IMR-90 (cell line): ENCODE results near the gene PPP1R2. TPM values are rescaled to one million over a fixed set of nuclear protein-coding genes. Genes with fewer than 3 reads are reported as not detected.

Experiments used
- ATAC-seq: fragments of 200-7000 bp; cut with Tn5 transposase; 2 replicates; pipeline ENCODE4 v1.9.1; 2020; ENCODE audit warnings: low read depth, mild to moderate bottlenecking, moderate library complexity
- BruUV-seq: library from RNA; stranded (reverse); fragments of 400-500 nt; replicated peaks from 2 replicates; lab custom pipeline; 2021; lab: Mats Ljungman, UMichigan
- CTCF ChIA-PET: fragments of 300-600 bp; formaldehyde crosslinking; extraction: SDS; loops from one replicate; lab custom pipeline; 2021; ENCODE audit warnings: antibody characterized with exemption; lab: Yijun Ruan, JAX
- POLR2A ChIA-PET: fragments of 300-600 bp; sonication (Branson Sonifier 250); formaldehyde crosslinking; loops from one replicate; lab custom pipeline; 2022; ENCODE audit warnings: antibody characterized with exemption; ENCODE audit not compliant: unreplicated experiment; lab: Charles Lee
- DNase-seq: peaks from one replicate; pipeline ENCODE4 v3.0.0; 2013
- H2AFZ ChIP-seq: replicated peaks from 2 replicates; pipeline ENCODE3; 2013; ENCODE audit warnings: low read length, mild to moderate bottlenecking; ENCODE audit not compliant: poor library complexity
- H2AK5ac ChIP-seq: 2 replicates; pipeline ENCODE4 v1.6.1; 2013; ENCODE audit warnings: low read depth, low read length, inconsistent platforms
- H2AK9ac ChIP-seq: replicated peaks from 2 replicates; pipeline ENCODE3; 2013; ENCODE audit warnings: mild to moderate bottlenecking, low read depth, low read length, moderate library complexity; ENCODE audit not compliant: poor library complexity
- H2BK120ac ChIP-seq: 2 replicates; pipeline ENCODE4 v1.6.1; 2013; ENCODE audit warnings: low read depth, low read length, inconsistent platforms
- H2BK15ac ChIP-seq: 3 replicates; pipeline ENCODE4 v1.6.1; 2013; ENCODE audit warnings: low read depth, low read length, inconsistent platforms
- H2BK20ac ChIP-seq: 2 replicates; pipeline ENCODE4 v1.6.1; 2013; ENCODE audit warnings: low read depth, mild to moderate bottlenecking, inconsistent platforms, low read length, moderate library complexity
- H2BK5ac ChIP-seq: 2 replicates; pipeline ENCODE4 v1.6.1; 2013; ENCODE audit warnings: mild to moderate bottlenecking, low read depth, low read length, inconsistent platforms; ENCODE audit not compliant: poor library complexity, severe bottlenecking
- H3K14ac ChIP-seq: replicated peaks from 2 replicates; pipeline ENCODE4 v1.6.1; 2013; ENCODE audit warnings: low read depth, low read length, inconsistent platforms
- H3K18ac ChIP-seq: 2 replicates; pipeline ENCODE4 v1.6.1; 2013; ENCODE audit warnings: low read depth, low read length, control low read depth
- H3K23ac ChIP-seq: 2 replicates; pipeline ENCODE4 v1.6.1; 2013; ENCODE audit warnings: low read depth, low read length, inconsistent platforms
- H3K27ac ChIP-seq: 2 replicates; pipeline ENCODE4 v1.5.1; 2013; ENCODE audit warnings: mild to moderate bottlenecking, control low read depth, low read length; ENCODE audit not compliant: insufficient read depth
- H3K27me3 ChIP-seq: 2 replicates; pipeline ENCODE4 v1.6.1; 2013; ENCODE audit warnings: low read length; ENCODE audit not compliant: control insufficient read depth, insufficient read depth
- H3K36me3 ChIP-seq: 2 replicates; pipeline ENCODE4 v1.6.1; 2013; ENCODE audit warnings: low read length, mixed read lengths; ENCODE audit not compliant: control insufficient read depth, insufficient read depth
- H3K4ac ChIP-seq: 2 replicates; pipeline ENCODE4 v1.6.1; 2013; ENCODE audit warnings: low read depth, low read length, inconsistent platforms
- H3K4me1 ChIP-seq: 2 replicates; pipeline ENCODE4 v1.6.1; 2013; ENCODE audit warnings: low read length, mixed read lengths; ENCODE audit not compliant: control insufficient read depth, insufficient read depth
- H3K4me2 ChIP-seq: 2 replicates; pipeline ENCODE4 v1.6.1; 2013; ENCODE audit warnings: low read depth, mild to moderate bottlenecking, control low read depth, low read length, moderate library complexity
- H3K4me3 ChIP-seq: 2 replicates; pipeline ENCODE4 v1.5.1; 2013; ENCODE audit warnings: low read depth, mild to moderate bottlenecking, control low read depth, low read length, moderate library complexity; ENCODE audit not compliant: insufficient read depth
- H3K56ac ChIP-seq: 2 replicates; pipeline ENCODE4 v1.6.1; 2013; ENCODE audit warnings: low read length, inconsistent platforms; ENCODE audit not compliant: insufficient read depth; ENCODE audit errors: extremely low read depth
- H3K79me1 ChIP-seq, 2 experiments: 2 replicates each; pipeline ENCODE4 v1.6.1; 2013; ENCODE audit warnings: low read length in 2 of 2, inconsistent platforms in 1 of 2, low read depth in 1 of 2
- H3K9ac ChIP-seq: 2 replicates; pipeline ENCODE4 v1.6.1; 2013; ENCODE audit warnings: low read depth, low read length, control low read depth
- H3K9me1 ChIP-seq: 2 replicates; pipeline ENCODE4 v1.6.1; 2013; ENCODE audit warnings: low read length, inconsistent platforms; ENCODE audit not compliant: insufficient read depth
- H3K9me3 ChIP-seq: 2 replicates; pipeline ENCODE4 v1.6.1; 2013; ENCODE audit warnings: low read length; ENCODE audit not compliant: control insufficient read depth, insufficient read depth
- H4K20me1 ChIP-seq: 2 replicates; pipeline ENCODE4 v1.6.1; 2013; ENCODE audit warnings: low read length, inconsistent platforms; ENCODE audit not compliant: insufficient read depth
- H4K5ac ChIP-seq: 2 replicates; pipeline ENCODE4 v1.6.1; 2013; ENCODE audit warnings: mild to moderate bottlenecking, low read depth, low read length, control low read depth
- H4K8ac ChIP-seq, 2 experiments: 2 replicates each; pipeline ENCODE4 v1.6.1; 2013; ENCODE audit warnings: low read depth in 2 of 2, low read length in 2 of 2, control low read depth in 1 of 2, inconsistent platforms in 1 of 2
- H4K91ac ChIP-seq: 2 replicates; pipeline ENCODE4 v1.6.1; 2013; ENCODE audit warnings: low read depth, low read length, inconsistent platforms; ENCODE audit not compliant: insufficient read depth
- CHD1 ChIP-seq: IDR thresholded peaks from 2 replicates; pipeline ENCODE4 v1.6.1; 2012; ENCODE audit warnings: low read depth, low read length, improper control_type of control experiment
- MAFK ChIP-seq: IDR thresholded peaks from 2 replicates; pipeline ENCODE4 v1.6.1; 2012; ENCODE audit warnings: low read depth, low read length, improper control_type of control experiment
- WGBS, 2 experiments: methylation state at CpG; one replicate each; pipeline versions ENCODE4 v1.1.5 to v1.1.7; 2013; ENCODE audit warnings: missing lambda C conversion rate in 2 of 2; ENCODE audit not compliant: insufficient read length in 1 of 2; ENCODE audit errors: extremely low coverage in 2 of 2; 5-methylcytosine and 5-hydroxymethylcytosine counted together
- dilution Hi-C: fragments of 300-500 bp; cut with HindIII; formaldehyde crosslinking; loops from one replicate; pipeline ENCODE4 v1.14.3; 2018; ENCODE audit warnings: low sequenced_read_pairs; ENCODE audit not compliant: unreplicated experiment
- in situ Hi-C: fragments of 300-500 bp; cut with MboI; formaldehyde crosslinking; loops from 3 replicates; pipeline ENCODE4 v1.14.3; 2019; ENCODE audit warnings: low sequenced_read_pairs, inconsistent platforms, mixed read lengths
- intact Hi-C: fragments of 100-400 bp; cut with micrococcal nuclease; formaldehyde crosslinking; loops from 2 replicates; pipeline ENCODE4 v1.10.0; 2022
- polyA plus RNA-seq, 3 experiments: library from polyadenylated mRNA; depleted of rRNA; stranded (reverse); fragments of >200 nt; gene quantifications; 2 replicates each; pipeline ENCODE4 v1.2.3, GENCODE V29; 2012; ENCODE audit warnings: low replicate concordance in 1 of 3
- total RNA-seq: library from RNA; depleted of rRNA; stranded (reverse); fragments of >200 nt; gene quantifications from 2 replicates; pipeline ENCODE4 v1.2.3, GENCODE V29; 2012

The PPP1R2 gene
- total and polyA plus RNA-seq, 2 of the 4 experiments (the other 2 are of a cell fraction), result 9.2 to 36.0 TPM

DNA sequence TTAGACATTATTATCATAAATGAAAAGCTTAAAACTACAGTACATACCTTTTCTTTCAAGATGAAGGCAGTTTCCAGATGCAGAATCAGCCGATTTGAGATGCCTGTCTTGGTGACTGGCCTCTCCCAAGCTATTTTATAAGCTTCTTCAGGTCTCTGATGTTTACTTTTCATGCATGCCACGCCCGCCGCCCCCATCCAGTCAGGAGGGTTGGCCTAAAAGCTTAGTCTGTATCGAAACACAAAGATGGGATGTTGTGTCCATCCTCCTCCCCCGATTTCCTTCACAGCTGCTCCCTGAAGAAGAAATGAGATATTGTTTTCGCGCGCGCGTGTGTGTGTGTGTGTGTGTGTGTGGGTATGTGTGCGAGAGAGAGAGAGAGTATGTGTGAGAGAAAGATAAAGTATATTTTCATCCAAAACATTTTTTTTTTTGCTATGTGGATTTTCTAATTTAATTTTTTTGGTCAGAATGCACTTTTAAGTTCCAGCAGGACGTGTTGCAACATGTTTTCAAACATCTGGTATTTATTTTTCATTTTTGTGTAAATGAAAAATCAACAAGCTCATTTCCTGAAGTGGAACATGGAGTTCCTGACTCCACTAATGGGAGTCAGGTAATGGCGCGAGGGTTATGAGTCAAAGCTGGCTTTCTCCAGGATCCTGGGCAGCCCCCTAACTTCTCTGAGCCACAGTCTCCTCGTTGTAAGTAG lies 40.9 kb upstream of the PPP1R2 start, which contains the start of gene APOD:
Gene APOD (minus strand): TSS at position 110 of the 712 bp plus-strand sequence. CDS start 4,479 bp downstream, outside the sequence.
- 63% methylated on average over 2 of the region's 16 CpGs; no CpG with 5 or more reads in 1 of the 2 experiments for WGBS, 2 experiments
- Histone ChIP-seq H3K9me1 (no peaks in the 10 kb centered on the region), H3K56ac (no peak within 1 kb of the TSS), H3K4me2 (peak within 1 kb of the TSS; percentile 67; the same call in 1 of the 2 replicates), H4K5ac (no peak within 1 kb of the TSS), H3K4ac (no peak within 1 kb of the TSS), H2AFZ (peak within 1 kb of the TSS; percentile 53), H2BK5ac (no peak within 1 kb of the TSS), H2BK15ac (no peak within 1 kb of the TSS), H3K23ac (no peak within 1 kb of the TSS), H3K14ac (no peak within 1 kb of the TSS), H3K36me3 (no peaks in the 10 kb centered on the region), H3K27ac (no peak within 1 kb of the TSS), H4K91ac (no peak within 1 kb of the TSS), H4K8ac (no peak within 1 kb of the TSS), H3K18ac (no peak within 1 kb of the TSS; the same call in 1 of the 2 replicates), H2BK120ac (no peak within 1 kb of the TSS), H3K4me3 (no peak within 1 kb of the TSS), H3K9ac (no peak within 1 kb of the TSS), H2AK5ac (no peak within 1 kb of the TSS), H3K9me3 (peaks cover 3% of the 10 kb centered on the region), H2BK20ac (no peak within 1 kb of the TSS), H3K27me3 (peaks cover 22% of the 10 kb centered on the region), H3K79me1 (no peaks in the 10 kb centered on the region), H4K20me1 (no peaks in the 10 kb centered on the region), H3K4me1 (peaks cover 5% of the 10 kb centered on the region), H2AK9ac (no peak within 1 kb of the TSS)
- in situ Hi-C loops, result no loop called here
- intact Hi-C loops, result no loop called here
- dilution Hi-C loops, result no loop called here
- POLR2A ChIA-PET, result no interaction called here
- TF ChIP-seq CHD1 (no peak), MAFK (no peak)
- DNase-seq, result peak; percentile 13
- CTCF ChIA-PET, result interaction anchor here (0.9 kb wide), 1 partner anchor 26 kb away, joined by 4 read pairs; no protein-coding TSS in a partner anchor
- no peak; the same call in none of the 2 replicates for ATAC-seq
- BruUV-seq, result no TSS peak
